ENCODE results near the gene GRIP2. TPM values are rescaled to one million over a fixed set of nuclear protein-coding genes. Genes with fewer than 3 reads are reported as not detected.
"Not testable (repeated sequence)": the region's sequence is repeated elsewhere in the genome, so short reads cannot be mapped to it uniquely, and the experiment has no call there.

The GRIP2 gene
- total RNA-seq, 1 experiment from 2014 or later, result 0.27 TPM

DNA sequence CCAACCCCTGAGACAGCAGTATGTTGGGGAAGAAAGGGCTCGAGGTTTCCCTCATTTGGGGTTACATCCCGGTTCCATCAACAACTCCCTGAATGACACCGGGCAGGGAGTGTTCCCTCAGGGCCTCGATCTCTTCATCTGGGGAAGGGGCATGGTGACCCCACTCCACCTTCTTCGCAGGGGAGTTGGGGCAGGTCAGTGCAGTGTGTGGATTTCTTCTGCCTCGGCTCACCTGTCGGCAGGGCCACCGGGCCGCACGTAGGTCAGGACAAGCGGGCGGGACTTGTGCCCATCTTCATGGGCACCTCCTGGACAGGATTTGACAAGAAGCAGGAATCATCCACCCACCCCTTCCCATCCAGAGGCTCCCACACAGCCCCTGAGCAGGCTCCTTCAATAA, 17.4 kb downstream of the GRIP2 start:
- no peak for DNase-seq (ENCODE audit: extremely low read depth, low read depth)

DNA sequence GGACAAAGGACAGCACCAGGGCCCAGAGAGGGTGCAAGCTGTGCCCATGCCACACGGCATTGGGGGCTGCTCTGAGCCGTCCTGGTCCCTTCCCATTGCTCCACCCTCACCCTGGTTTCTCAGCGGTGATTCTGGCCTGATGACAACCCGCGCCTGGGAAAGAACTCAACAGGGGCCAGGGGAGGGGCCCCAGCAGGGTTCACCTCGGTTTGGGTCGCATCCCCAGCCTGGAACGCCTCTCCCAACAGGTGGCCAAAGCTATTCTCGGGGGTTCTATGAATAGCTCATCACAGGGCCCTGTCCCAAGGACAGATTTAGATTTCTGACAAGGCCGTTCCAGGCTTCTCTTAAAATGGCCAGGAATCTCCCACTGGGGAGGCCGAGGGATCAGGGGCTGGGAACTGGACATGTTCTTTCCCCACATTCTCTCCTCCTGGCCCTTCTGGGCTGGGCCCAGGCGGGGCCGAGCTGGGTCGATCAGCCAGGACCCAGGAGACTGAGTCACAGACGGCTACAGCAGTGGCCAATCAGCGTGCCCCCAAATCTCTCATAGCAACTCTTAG, 17.9 kb downstream of the GRIP2 start:
- no peak for DNase-seq (ENCODE audit: extremely low read depth, low read depth)

DNA sequence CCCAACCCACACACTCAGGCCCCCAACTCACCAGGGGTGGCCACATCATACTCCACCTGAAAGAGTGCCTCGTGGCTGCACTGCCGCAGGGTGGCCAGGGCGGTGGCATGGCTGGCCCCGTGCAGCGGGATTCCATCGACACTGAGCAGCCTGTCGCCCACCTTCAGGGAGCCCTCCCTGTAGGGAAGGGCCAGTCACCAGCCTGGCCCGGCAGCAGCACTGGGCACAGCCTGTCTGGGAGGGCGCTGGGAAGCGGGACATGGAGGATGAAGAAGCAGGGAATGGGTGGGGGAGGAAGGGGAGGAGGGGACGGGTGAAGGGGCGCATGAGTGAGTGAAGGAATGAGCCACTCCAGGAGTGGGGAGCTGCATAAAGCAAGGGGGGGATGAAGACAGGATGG, 18.5 kb downstream of the GRIP2 start:
- DNase-seq (ENCODE audit: extremely low read depth, low read depth), result no peak

DNA sequence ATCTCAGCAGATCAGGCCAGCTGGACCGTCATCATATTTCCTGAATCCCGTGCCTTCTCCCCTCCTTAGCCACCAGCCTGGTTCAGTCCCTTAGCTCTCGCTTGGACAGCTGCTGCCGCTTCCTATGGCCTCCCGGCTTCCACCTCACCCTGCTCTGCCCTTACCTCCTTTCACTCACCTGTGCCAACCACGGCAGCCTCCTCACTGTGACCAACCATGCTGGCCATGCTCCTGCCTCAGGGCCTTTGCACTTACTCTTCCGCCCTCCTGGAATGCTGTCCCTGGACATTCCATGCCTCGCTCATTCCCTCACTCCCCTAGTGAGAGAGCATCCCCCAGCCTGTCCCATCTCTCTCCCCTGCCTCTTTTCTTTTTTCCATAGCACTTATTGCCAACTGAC, 19.2 kb downstream of the GRIP2 start:
- no peak for DNase-seq (ENCODE audit: extremely low read depth, low read depth)

DNA sequence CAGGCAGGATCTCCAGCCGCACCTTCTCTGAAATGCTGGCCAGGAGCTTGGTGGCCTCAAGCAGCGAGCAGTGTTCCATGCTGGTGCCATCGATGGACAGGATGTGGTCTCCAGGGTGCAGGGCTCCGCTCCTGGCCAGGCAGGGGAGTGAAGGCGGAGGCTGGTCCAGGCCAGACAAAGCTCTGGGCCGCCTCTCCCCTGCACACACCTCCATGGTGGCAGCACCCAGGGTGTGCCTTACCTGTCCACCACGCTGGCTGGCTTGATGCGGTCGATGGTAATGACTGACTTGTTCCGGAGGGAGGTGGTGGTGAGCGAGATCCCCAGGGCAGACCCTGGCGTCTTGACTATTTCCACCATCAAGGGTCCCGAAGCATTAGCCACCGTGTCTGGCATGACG, 20.0 kb downstream of the GRIP2 start:
- no peak for DNase-seq (ENCODE audit: extremely low read depth, low read depth)

DNA sequence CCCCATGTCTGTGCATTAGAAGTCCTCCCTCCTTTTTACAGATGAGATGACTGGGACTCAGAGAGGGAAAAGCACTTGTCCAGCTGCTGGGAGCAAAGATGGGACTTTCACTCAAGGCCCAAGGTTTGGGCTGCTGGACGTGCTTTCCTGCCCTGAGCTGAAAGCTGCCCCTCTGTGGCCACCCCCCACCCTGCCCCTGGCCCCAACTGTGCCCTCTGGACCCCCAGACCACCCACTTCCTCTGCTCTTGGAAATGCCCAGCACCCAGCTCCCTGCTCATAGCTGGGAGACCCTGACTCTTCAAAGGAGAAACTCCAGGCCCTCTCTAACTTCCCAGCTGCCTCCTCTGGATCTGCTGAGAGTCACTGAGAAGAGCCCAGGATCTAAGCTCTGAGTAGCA, 20.7 kb downstream of the GRIP2 start:
- no peak for DNase-seq (ENCODE audit: extremely low read depth, low read depth)

DNA sequence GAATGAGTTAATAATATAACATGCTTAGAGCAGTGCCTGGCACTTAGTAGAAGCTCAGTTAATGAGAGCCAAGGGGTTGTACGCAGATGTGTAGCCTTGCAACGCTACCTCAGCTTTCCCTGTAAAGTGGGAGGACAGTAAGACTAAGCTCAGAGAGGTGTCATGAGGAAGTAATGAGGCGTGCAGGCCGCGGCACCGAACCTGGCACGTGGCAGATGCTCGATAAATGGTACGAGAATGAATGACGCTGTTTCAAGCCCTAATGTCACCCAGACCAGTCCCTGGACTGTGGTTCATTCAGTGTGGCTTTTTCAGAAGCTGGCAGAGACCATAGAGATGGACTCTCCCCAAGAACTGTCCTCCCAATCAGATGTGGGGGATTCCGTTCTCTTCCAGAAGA, 21.2 kb downstream of the GRIP2 start:
- no peak for DNase-seq (ENCODE audit: extremely low read depth, low read depth)

DNA sequence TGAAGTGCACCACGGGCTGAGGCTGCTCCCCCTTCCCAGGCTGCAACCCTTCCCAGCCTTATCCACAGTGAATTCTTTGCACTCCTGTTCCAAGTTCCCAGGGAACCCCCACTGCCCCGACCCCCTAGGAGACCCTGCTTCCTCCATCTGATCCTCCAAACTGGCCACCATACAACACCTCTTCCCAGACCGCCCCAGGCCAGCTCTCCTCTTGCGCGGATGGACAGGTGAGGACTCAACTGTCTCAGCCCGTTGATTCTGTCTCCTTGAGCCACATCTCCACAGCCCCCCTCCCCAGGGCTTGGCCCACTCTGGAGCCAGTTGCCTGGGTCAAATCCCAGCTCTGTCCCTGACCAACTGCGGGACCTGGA, 21.7 kb downstream of the GRIP2 start:
- DNase-seq (ENCODE audit: extremely low read depth, low read depth), result no peak

DNA sequence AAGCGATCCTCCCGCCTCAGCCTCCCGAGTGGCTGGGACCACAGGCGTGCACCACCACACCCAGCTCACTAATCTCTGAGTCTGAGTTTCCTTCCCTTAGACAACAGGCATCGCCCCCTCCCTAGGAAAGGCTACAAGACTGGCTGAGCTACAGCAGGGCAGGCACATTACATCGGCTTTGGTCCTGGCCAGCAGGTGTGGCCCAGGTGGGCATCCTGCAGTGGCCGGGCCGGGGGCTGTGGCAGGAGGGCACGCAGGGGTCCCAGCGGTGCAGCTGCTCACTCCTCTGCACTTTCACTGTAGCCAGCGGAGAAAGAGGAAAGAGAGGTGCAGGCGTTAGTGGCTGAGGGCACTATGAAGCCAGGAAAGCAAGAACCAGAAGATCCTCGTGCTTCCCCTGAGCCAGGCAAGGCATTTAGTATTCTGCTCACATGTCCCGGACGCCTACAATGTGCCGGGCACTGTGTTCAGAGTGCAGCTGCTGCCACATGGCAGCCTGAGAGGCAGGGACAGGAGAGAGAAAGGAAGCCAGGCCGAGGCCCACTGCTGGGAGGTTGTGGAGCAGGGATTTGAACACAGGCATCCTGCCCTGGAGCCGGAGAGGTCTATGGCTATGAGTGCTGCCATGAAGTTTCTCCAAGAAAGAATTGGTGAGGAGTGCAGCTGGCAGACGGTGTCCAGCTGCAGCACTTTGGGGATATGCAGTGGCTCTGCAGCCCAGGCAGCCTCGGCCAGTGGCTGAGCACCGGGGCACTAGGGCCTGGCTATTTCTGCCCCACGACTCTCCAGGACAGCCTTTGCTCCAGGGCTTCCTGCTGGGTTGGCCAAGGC, 22.3 kb downstream of the GRIP2 start:
- DNase-seq (ENCODE audit: extremely low read depth, low read depth), result no peak

DNA sequence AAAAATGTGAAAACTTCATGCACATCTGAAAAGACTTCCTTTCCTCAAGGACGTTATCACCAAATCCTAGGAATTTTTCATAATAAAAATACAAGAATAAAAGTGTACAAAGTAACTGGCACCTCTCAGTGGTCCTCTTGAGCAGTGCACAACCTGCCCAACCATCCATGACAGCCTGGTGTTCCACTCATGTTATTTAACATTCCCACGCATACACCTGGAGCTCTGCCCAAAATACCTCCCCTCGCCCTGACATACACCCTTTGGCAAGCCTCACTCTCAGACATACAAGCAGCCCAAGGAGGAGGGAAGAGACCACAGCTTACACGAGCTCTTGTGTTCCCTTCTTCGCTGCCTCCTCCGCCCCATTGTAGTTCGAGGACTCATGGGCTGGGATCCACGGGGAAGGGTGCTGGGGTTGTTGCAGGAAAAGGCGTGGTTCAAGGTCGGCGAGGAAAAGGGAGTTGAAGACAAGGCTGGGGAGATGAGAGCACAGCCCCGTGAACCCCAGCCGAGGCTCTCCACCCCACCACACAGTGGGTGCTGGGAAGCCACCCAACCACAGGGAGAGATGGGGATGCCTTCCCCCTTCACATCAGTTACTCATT, 23.3 kb downstream of the GRIP2 start:
- no peak for DNase-seq (ENCODE audit: extremely low read depth, low read depth)

DNA sequence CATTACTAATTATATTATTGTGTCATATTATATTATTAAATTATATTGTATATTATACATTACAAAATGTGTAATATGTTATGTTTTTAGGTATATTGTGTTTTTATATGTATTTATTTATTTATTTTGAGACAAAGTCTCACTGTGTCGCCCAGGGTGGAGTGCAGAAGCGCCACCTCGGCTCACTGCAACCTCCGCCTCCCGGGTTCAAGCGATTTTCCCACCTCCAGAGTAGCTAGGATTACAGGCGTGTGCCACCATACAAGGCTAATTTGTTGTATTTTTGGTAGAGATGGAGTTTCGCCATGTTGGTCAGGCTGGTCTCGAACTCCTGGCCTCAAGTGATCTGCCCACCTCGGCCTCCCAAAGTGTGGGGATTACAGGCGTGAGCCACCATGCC, 24.6 kb downstream of the GRIP2 start:
- DNase-seq (ENCODE audit: extremely low read depth, low read depth), result not testable (repeated sequence)

DNA sequence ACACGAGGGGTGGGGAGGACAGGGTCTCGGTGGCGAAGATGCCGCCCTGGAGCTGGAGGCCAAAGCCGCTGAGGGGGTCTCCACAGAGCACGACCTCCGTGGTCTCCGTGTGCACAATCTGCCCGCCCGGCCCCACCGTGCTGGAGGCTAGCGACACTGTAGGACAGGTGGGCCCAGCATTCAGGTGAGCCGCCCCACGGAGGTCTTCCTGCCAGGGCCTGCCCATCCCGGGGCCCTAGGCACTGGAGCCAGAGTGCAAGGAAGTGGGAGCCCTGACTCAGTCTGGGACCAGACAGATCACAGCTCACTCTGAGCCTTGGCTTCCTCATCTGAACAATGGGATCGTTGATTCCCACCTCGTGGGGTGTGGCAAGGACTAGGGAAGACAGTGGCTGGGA, 25.8 kb downstream of the GRIP2 start:
- DNase-seq (ENCODE audit: extremely low read depth, low read depth), result no peak

DNA sequence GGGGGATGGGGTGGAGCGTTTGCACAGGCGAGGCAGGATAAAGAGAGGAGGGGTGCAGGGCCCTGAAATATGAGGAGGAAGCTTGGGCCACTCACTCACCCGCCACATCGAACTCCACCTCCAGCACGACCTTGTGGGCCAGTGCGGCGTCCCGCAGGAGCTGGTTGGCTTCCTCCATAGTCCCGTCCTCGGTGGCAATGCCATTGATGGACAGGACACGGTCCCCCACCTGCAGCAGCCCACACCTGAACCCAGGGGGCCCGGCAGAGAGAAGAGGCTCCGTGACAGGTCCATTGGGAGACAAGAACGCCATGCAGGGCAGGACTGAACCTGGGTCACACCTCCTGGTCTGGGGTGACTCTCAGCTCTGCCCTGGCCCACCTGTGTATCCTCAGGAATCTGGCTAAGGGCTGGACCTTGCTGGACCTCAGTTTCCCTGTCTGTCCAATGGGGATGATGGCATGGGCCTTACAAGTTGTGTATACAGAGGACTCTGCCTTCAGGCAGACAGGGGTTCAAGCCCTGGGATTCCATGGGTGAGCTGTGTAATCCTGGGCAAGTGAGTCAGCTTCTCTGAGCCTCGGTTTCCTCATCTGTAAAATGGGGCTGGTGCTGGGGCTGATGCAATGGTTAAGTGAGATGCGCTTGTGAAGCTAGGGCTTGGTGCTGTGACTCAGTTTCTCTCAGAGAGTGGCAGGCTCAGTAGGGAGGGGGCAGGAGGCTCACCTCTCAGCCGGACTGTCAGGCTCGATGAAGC, 26.4 kb downstream of the GRIP2 start:
- no peak for DNase-seq (ENCODE audit: extremely low read depth, low read depth)

DNA sequence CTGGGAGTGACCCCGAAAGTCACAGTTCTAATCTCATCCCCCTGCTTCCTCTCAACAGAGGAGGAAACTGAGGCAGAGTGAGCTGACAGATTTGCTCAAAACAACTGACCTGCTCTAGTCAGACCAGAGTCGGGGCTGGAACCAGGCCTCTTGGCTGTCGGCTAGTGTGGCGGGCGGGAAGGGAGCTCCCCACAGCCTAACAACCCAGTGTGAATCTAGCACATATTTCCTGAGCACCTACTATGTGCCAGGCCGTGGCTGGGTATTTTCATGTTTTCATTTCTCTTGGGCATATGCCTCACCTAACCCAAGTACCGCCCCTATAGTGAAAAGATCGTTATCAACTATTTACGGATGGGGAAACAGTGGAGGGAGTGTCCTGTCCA, 27.2 kb downstream of the GRIP2 start:
- no peak for DNase-seq (ENCODE audit: extremely low read depth, low read depth)

DNA sequence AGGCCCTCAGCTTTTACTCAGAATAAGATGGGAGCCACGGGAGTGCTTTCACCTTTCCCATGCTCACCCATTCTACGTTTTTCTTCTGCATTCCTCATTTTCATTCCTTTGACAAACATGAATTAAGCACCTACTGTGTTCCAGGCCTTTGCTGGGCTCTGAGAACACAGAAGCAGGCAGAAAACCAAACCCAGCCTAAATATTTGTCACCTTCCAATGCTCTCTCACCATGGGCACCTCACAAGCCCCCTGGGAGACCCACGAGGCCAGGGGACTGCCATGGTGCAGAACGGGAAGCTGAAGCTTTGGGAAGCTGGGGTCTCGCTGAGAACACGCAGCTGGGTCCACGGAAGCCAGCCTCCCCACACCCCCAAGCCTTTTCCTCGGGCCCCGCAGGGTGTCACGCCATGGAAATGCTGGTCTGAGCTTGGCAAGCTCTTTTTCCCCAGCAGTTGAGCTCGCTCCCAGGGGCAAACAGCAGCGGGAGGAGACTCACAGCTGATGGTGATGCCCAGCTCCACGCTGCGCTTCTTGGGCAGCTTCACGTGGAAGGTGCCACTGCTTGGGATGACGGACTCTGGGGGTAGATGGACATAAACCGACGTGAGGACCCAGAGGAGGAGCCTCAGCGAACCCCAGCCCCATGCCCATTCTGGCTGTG, 27.7 kb downstream of the GRIP2 start:
- DNase-seq (ENCODE audit: extremely low read depth, low read depth), result no peak

DNA sequence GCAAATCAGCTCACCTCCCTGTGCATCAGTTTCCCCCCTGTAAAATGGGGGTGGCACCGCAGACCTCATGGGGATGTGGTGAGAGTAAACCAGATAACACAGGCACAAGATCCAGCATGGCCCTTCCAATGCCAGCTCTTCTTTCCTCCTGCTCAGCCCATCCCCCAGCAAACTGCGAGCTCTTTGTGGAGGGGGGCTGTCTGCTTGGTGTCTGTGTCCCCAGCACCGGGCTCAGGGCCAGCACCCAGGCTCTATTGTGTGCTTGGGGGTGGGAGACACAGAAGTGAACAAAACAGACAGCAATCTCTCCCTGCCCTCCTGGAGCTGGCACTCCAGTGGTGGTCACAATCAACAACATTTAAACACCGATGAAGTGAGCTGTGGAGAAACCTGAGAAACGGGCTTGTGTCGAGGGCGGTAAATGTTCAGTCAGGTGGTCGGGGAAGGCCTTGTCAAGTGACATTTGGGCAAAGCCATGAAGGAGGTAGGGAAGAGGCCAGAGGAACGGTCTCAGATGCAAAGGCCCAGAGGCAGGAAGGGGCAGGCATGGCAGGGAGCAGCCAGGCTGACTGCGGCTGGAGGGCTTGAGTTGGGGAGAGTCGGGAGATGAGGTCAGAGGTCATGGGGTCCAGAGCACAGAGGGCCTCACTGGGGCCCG, 28.4 kb downstream of the GRIP2 start:
- no peak for DNase-seq (ENCODE audit: extremely low read depth, low read depth)

DNA sequence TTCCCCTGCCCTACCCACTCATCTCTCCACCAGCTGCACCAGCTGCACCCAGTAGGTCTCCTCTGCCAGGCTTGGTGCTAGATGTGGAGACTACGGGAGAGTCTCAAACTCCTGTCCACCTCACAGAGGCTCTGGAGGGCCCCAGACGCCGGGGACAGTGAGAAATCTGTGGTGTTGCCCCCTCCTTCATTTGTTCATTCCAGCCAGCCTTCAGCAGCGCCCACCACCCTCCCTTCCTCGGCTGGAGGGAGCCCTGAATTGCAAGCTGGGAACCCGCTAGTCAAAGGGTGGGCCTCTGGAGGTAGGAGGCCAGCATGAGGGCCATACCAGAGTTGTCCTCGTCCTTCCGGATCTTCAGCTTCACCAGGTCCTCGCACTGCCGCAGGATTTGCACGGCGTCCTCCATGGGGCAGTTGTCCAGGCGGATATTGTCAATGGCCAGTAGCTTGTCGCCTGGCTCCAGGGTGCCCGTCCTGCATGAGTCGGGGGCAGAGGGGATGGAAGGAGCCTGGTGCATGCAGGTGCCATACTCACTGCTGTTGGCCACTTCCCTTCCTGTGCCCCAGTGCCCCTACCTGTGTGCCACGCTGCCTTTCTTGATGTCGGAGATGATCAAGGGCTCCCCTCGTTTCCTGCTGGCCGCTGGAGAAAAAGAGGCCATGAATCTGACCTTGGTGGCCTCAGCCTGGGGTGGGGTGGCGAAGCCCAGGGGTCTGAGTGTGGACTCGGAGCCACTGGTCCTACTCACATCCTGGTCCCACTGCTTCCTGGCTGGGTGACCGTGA, 29.1 kb downstream of the GRIP2 start:
- no peak for DNase-seq (ENCODE audit: extremely low read depth, low read depth)

DNA sequence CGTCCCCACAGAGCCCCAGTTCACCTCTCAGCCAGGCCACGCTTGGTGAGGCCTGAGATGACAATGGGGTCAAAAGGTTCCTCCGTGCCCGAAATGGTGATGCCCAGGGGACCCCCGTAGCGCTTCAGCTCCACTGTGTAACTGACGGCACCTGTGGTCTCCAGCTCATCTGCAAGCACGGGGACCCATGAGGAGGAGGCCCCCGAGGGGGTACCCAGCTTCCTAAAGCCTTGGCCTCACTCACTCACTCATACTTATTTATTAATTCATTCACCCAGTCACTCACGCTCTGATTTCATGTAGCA, 30.4 kb downstream of the GRIP2 start:
- no peak for DNase-seq (ENCODE audit: extremely low read depth, low read depth)

DNA sequence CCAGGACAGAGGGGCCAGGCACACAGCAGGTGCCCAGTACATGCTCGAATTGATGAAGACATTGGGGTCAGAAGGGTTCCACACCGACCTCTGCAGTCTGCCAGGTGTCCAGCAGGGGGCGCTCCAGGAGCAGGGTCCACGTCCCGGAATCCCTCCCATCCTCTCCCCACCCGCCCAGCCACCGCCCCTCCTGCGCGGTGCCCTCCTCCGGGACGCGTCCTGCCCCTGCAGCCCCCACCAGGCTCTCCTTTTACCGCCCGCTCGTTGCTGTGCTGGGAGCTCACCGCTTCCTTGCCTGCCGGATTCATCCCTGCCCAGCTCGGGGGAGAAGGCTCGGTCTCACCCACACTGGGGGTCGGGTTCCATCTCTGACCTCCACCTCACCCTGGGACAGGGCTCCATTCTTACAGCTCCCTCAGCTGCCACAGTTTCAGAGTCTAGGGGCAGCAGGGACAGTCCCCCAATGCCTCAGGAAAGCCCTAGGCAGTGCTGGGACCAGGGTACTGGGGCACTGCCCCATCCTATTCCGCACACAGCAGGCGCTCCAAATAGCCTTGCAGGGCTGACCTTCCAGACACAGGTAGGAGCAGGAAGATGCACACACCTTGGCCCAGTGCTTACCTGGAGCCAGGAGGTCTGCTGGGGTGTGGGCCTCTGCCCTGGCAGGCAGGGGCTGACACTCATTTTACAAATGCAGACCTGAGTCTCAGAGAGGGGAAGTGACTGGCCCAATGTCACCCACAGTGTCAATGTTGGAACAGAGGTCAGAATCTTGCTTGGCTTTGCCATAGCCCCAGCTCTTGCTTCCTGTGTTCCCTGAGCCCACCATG, 31.0 kb downstream of the GRIP2 start:
- peak; percentile 38 for DNase-seq (ENCODE audit: extremely low read depth, low read depth)
